Measurements from ENCODE around the gene TCEANC2.

DNA sequence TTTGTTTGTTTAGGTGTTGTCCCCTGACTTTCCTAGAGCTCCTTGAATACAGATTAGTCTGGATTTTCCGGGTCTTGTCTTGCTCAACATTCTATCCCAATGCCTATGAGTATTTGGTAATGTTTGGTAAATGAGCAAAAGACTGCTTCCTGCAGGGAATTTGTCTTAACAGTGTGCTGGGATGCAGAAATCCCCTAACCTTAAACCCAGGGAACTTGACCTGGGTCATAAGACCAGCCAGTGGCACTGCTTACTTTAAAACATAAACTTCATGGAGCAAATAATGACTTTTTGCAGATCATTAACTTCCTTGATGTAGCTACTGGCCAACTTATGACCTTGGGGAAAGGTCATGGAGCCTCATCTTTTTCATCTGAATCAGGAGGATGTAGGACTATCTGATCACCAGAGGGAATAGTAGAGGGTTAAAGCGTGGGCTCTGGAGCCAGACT is 27.2 kb downstream of the TCEANC2 start:
- no peak for TF ChIP-seq POLR2A (IDR thresholded peaks at IDR 0.05; ENCODE audit: low read length)
- no peak for TF ChIP-seq GATA1 (IDR thresholded peaks at IDR 0.05; ENCODE audit: low read depth, low read length)
